K562 (cell line): ENCODE measurements around the gene PHB1. TPM values are rescaled to one million over a fixed set of nuclear protein-coding genes. Genes with fewer than 3 reads are reported as not detected.

Source experiments
- ATF7 ChIP-seq: fragments of 450-650 bp; IDR thresholded peaks from 2 replicates; pipeline ENCODE4 v1.7.1; 2014; ENCODE audit warnings: mild to moderate bottlenecking, moderate library complexity
- CUX1 ChIP-seq: fragments of 200-800 bp; sonication (Bioruptor generic); IDR thresholded peaks from 2 replicates; pipeline ENCODE4 v1.6.1; 2016; ENCODE audit warnings: missing genetic modification characterization, missing compliant biosample characterization
- DDX20 ChIP-seq: fragments of 450-650 bp; IDR thresholded peaks from 2 replicates; pipeline ENCODE4 v1.6.1; 2016; ENCODE audit warnings: missing genetic modification characterization, low read depth, mild to moderate bottlenecking, missing compliant biosample characterization, moderate library complexity
- HOMEZ ChIP-seq: fragments of 250-450 bp; sonication (Bioruptor Pico); IDR thresholded peaks from 2 replicates; pipeline ENCODE4 v1.4.0; 2020; ENCODE audit warnings: mild to moderate bottlenecking, moderate library complexity
- MGA ChIP-seq: fragments of 450-650 bp; IDR thresholded peaks from 2 replicates; pipeline ENCODE4 v1.6.1; 2016; ENCODE audit warnings: mild to moderate bottlenecking, moderate library complexity
- NR1H2 ChIP-seq: sonication (generic); formaldehyde crosslinking; IDR thresholded peaks from 2 replicates; pipeline ENCODE4 v1.4.0; 2020; ENCODE audit warnings: mild to moderate bottlenecking, missing genetic modification reagents
- ZFPM2 ChIP-seq: fragments of 250-450 bp; sonication (Bioruptor Pico); IDR thresholded peaks from 2 replicates; pipeline ENCODE4 v1.5.1; 2022; ENCODE audit warnings: mild to moderate bottlenecking
- polyA plus RNA-seq, 8 experiments: library from polyadenylated mRNA; depleted of rRNA in 4 of 8; stranded (reverse) in 5 of 8; unstranded in 3 of 8; fragments of >200 nt; fragmentation: Nextera tagmentation in 2 of 8; fragmentation: Illumina TruSeq in 1 of 8; extraction: Ambion mirVana in 2 of 8; extraction: Trizol in 1 of 8; gene quantifications; 2 replicates each; pipeline versions ENCODE4 v1.2.1 to v1.2.3, GENCODE V29; 2011 to 2014; ENCODE audit warnings: inconsistent platforms in 1 of 8, missing spikeins in 1 of 8
- total RNA-seq, 7 experiments: library from RNA; depleted of rRNA in 6 of 7; stranded (reverse); fragments of >200 nt in 6 of 7; fragmentation: Illumina TruSeq in 2 of 7; extraction: Trizol in 2 of 7; gene quantifications; 2 replicates each; pipeline versions ENCODE4 v1.2.1 to v1.2.3, GENCODE V29; 2011 to 2021; ENCODE audit warnings: low replicate concordance in 1 of 7

Gene PHB1
- total and polyA plus RNA-seq, 9 of the 15 experiments (the other 6 are each of a cell fraction or from before 2014, with no cell fraction given): 191 to 818 (median 349) TPM

- TF ChIP-seq CUX1 (no peak), NR1H2 (CRISPR knock-in tag) (no peak), DDX20 (no peak), HOMEZ (CRISPR knock-in tag) (no peak), MGA (peak; percentile 30; the same call in 1 of the 2 replicates), ATF7 (peak; percentile 52; the same call in 1 of the 2 replicates), ZFPM2 (CRISPR knock-in tag) (no peak)
Measured at GRCh38 chr17:49387498-49388289, 27.0 kb downstream of the PHB1 start (continued).
